ENCODE measurements around the gene TRPM3. TPM values are rescaled to one million over a fixed set of nuclear protein-coding genes. Genes with fewer than 3 reads are reported as not detected.

TRPM3 gene
- total RNA-seq, 1 experiment from 2014 or later, result not detected

DNA sequence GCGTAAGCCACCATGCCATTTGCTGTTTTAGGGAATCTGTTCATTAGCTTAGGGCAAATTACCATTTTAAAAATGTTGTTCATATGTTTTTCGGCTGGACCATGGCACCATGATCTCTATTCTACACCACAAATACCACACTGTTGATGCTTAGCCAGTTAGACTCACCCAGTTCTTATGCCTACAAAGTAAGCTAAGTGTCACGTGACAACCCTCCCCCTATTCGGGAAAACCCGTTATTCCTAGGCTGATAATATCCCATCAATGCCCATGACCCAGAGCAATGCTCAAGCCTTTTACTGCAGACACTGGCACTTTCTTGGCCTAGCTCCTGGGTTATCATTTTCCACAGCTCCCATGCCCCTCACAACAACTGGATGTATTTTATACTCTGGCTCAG is 426.7 kb downstream of the TRPM3 start:
- intact Hi-C loops (cut with micrococcal nuclease; ENCODE audit: unreplicated experiment), result no loop called here
- H3K4me1 ChIP-seq (ENCODE audit: control insufficient read depth, insufficient read depth, low read length), result no peaks in the 10 kb centered on the region
- H3K27ac ChIP-seq (ENCODE audit: low read length), result no peak overlapping the region
- H3K27me3 ChIP-seq (ENCODE audit: control insufficient read depth, insufficient read depth, low read length), result no peaks in the 10 kb centered on the region
- BruUV-seq (replicated peaks), result no TSS peak
- H3K9me3 ChIP-seq (ENCODE audit: control insufficient read depth, insufficient read depth, low read depth, low read length), result no peaks in the 10 kb centered on the region
- no peak for TF ChIP-seq SIN3A (IDR thresholded peaks at IDR 0.05; ENCODE audit: borderline replicate concordance, insufficient read depth, low read depth, low read length)
- TF ChIP-seq TCF7L2 (IDR thresholded peaks at IDR 0.05; ENCODE audit: low read depth, low read length), result no peak
- TF ChIP-seq, protein P1, sequence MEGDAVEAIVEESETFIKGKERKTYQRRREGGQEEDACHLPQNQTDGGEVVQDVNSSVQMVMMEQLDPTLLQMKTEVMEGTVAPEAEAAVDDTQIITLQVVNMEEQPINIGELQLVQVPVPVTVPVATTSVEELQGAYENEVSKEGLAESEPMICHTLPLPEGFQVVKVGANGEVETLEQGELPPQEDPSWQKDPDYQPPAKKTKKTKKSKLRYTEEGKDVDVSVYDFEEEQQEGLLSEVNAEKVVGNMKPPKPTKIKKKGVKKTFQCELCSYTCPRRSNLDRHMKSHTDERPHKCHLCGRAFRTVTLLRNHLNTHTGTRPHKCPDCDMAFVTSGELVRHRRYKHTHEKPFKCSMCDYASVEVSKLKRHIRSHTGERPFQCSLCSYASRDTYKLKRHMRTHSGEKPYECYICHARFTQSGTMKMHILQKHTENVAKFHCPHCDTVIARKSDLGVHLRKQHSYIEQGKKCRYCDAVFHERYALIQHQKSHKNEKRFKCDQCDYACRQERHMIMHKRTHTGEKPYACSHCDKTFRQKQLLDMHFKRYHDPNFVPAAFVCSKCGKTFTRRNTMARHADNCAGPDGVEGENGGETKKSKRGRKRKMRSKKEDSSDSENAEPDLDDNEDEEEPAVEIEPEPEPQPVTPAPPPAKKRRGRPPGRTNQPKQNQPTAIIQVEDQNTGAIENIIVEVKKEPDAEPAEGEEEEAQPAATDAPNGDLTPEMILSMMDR (IDR thresholded peaks at IDR 0.05), result no peak
- TF ChIP-seq, protein P2, sequence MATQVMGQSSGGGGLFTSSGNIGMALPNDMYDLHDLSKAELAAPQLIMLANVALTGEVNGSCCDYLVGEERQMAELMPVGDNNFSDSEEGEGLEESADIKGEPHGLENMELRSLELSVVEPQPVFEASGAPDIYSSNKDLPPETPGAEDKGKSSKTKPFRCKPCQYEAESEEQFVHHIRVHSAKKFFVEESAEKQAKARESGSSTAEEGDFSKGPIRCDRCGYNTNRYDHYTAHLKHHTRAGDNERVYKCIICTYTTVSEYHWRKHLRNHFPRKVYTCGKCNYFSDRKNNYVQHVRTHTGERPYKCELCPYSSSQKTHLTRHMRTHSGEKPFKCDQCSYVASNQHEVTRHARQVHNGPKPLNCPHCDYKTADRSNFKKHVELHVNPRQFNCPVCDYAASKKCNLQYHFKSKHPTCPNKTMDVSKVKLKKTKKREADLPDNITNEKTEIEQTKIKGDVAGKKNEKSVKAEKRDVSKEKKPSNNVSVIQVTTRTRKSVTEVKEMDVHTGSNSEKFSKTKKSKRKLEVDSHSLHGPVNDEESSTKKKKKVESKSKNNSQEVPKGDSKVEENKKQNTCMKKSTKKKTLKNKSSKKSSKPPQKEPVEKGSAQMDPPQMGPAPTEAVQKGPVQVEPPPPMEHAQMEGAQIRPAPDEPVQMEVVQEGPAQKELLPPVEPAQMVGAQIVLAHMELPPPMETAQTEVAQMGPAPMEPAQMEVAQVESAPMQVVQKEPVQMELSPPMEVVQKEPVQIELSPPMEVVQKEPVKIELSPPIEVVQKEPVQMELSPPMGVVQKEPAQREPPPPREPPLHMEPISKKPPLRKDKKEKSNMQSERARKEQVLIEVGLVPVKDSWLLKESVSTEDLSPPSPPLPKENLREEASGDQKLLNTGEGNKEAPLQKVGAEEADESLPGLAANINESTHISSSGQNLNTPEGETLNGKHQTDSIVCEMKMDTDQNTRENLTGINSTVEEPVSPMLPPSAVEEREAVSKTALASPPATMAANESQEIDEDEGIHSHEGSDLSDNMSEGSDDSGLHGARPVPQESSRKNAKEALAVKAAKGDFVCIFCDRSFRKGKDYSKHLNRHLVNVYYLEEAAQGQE (IDR thresholded peaks at IDR 0.05; ENCODE audit: insufficient read depth in 1 of 2, low read depth in 2 of 2, low read length in 1 of 2), result no peak
- TF ChIP-seq POLR2AphosphoS5 (IDR thresholded peaks at IDR 0.05; ENCODE audit: low read depth, low read length), result no peak
- ChIA-PET POLR2A (no interaction called here), CTCF (no interaction called here)
- no peaks in the 10 kb centered on the region for H3K36me3 ChIP-seq (ENCODE audit: control insufficient read depth, insufficient read depth, low read length)
- in situ Hi-C loops (cut with HindIII; ENCODE audit: low pct_unique_long_range_greater_than_20kb, low sequenced_read_pairs), result no loop called here
- DNase-seq (ENCODE audit: low read depth, low spot score), result no peak
- no peak overlapping the region for H3K4me3 ChIP-seq (ENCODE audit: low read depth in 2 of 2, low read length in 2 of 2)
- no peak for ATAC-seq

GRCh38 chr9:70693186-70693585 is 428.2 kb downstream of the TRPM3 start:
- in situ Hi-C loops (cut with HindIII; ENCODE audit: low pct_unique_long_range_greater_than_20kb, low sequenced_read_pairs), result no loop called here

More at GRCh38 chr9:70693186-70693585, 428.2 kb downstream of the TRPM3 start:
- no peak overlapping the region for H3K27ac ChIP-seq (ENCODE audit: low read length)
- DNase-seq (ENCODE audit: low read depth, low spot score) (no peak), ATAC-seq (no peak)
- TF ChIP-seq SIN3A (IDR thresholded peaks at IDR 0.05; ENCODE audit: borderline replicate concordance, insufficient read depth, low read depth, low read length), result no peak
- TF ChIP-seq, protein P1 (IDR thresholded peaks at IDR 0.05), result no peak
- no peak for TF ChIP-seq TCF7L2 (IDR thresholded peaks at IDR 0.05; ENCODE audit: low read depth, low read length)
- TF ChIP-seq, protein P2 (IDR thresholded peaks at IDR 0.05; ENCODE audit: insufficient read depth in 1 of 2, low read depth in 2 of 2, low read length in 1 of 2), result no peak
- no peak for TF ChIP-seq POLR2AphosphoS5 (IDR thresholded peaks at IDR 0.05; ENCODE audit: low read depth, low read length)
- H3K4me1 ChIP-seq (ENCODE audit: control insufficient read depth, insufficient read depth, low read length), result no peaks in the 10 kb centered on the region
- ChIA-PET POLR2A (no interaction called here), CTCF (no interaction called here)
- intact Hi-C loops (cut with micrococcal nuclease; ENCODE audit: unreplicated experiment), result no loop called here
- no TSS peak for BruUV-seq (replicated peaks)
- H3K27me3 ChIP-seq (ENCODE audit: control insufficient read depth, insufficient read depth, low read length), result no peaks in the 10 kb centered on the region
- H3K9me3 ChIP-seq (ENCODE audit: control insufficient read depth, insufficient read depth, low read depth, low read length), result no peaks in the 10 kb centered on the region
- no peaks in the 10 kb centered on the region for H3K36me3 ChIP-seq (ENCODE audit: control insufficient read depth, insufficient read depth, low read length)
- H3K4me3 ChIP-seq (ENCODE audit: low read depth in 2 of 2, low read length in 2 of 2), result no peak overlapping the region

Measured in Panc1 (cell line).